ENCODE results near the gene C6orf132.

DNA sequence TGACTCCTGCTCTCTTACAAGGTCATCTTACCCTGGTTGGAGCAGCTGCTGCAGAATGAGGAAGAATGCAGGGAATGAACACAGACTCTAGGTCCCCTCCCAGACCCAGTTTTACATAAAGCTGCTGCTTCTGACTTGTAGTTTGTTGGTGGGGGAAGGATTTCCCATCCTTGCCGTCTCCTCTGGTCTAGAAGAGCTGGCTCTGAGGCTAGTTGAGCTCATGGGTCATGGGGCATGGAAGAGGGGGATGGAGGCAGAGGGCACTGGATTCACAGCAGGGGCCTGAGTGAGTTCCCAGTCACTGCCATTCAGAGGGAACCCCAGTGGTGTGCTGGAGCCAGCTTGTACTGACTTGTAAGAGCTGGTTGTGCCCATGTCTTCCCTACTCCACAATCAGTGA is 21.6 kb upstream of the C6orf132 start:
- TF ChIP-seq, protein P1, sequence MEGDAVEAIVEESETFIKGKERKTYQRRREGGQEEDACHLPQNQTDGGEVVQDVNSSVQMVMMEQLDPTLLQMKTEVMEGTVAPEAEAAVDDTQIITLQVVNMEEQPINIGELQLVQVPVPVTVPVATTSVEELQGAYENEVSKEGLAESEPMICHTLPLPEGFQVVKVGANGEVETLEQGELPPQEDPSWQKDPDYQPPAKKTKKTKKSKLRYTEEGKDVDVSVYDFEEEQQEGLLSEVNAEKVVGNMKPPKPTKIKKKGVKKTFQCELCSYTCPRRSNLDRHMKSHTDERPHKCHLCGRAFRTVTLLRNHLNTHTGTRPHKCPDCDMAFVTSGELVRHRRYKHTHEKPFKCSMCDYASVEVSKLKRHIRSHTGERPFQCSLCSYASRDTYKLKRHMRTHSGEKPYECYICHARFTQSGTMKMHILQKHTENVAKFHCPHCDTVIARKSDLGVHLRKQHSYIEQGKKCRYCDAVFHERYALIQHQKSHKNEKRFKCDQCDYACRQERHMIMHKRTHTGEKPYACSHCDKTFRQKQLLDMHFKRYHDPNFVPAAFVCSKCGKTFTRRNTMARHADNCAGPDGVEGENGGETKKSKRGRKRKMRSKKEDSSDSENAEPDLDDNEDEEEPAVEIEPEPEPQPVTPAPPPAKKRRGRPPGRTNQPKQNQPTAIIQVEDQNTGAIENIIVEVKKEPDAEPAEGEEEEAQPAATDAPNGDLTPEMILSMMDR (IDR thresholded peaks at IDR 0.05), result no peak
- no peak for TF ChIP-seq POLR2A (IDR thresholded peaks at IDR 0.05)
- no peak for TF ChIP-seq POLR2AphosphoS5 (IDR thresholded peaks at IDR 0.05)
- TF ChIP-seq EP300 (IDR thresholded peaks at IDR 0.05), result no peak
